ENCODE data around the gene OXCT1.
"Not testable (repeated sequence)": the region's sequence is repeated elsewhere in the genome, so short reads cannot be mapped to it uniquely, and the experiment has no call there.

OXCT1 gene

GRCh38 chr5:41827792-41828191, 42.4 kb downstream of the OXCT1 start:
- no peak for DNase-seq (ENCODE audit: low spot score)

- DNase-seq (ENCODE audit: low spot score): no peak
Measured at GRCh38 chr5:41822036-41822435, 48.2 kb downstream of the OXCT1 start.

- no peak for DNase-seq (ENCODE audit: low spot score)
Measured at GRCh38 chr5:41821051-41821450, 49.2 kb downstream of the OXCT1 start.

GRCh38 chr5:41820150-41820549, 50.1 kb downstream of the OXCT1 start:
- no peak for DNase-seq (ENCODE audit: low spot score)

- DNase-seq (ENCODE audit: low spot score): no peak
Measured at GRCh38 chr5:41817625-41818301, 52.5 kb downstream of the OXCT1 start.

- DNase-seq (ENCODE audit: low spot score): no peak
Measured at GRCh38 chr5:41815663-41816229, 54.5 kb downstream of the OXCT1 start.

GRCh38 chr5:41815261-41815660, 55.0 kb downstream of the OXCT1 start:
- no peak for DNase-seq (ENCODE audit: low spot score)

GRCh38 chr5:41814306-41814705, 55.9 kb downstream of the OXCT1 start:
- not testable (repeated sequence) for DNase-seq (ENCODE audit: low spot score)

- no peak for DNase-seq (ENCODE audit: low spot score)
Measured at GRCh38 chr5:41812156-41812555, 58.1 kb downstream of the OXCT1 start.

GRCh38 chr5:41809128-41809527, 61.1 kb downstream of the OXCT1 start:
- DNase-seq (ENCODE audit: low spot score): no peak

- no peak for DNase-seq (ENCODE audit: low spot score)
Measured at GRCh38 chr5:41808294-41808693, 61.9 kb downstream of the OXCT1 start.

GRCh38 chr5:41797662-41798061, 72.6 kb downstream of the OXCT1 start:
- DNase-seq (ENCODE audit: low spot score): no peak

GRCh38 chr5:41796061-41796460, 74.2 kb downstream of the OXCT1 start:
- DNase-seq (ENCODE audit: low spot score): no peak

GRCh38 chr5:41795125-41795524, 75.1 kb downstream of the OXCT1 start:
- no peak for DNase-seq (ENCODE audit: low spot score)

- DNase-seq (ENCODE audit: low spot score): peak; percentile 91
Measured at GRCh38 chr5:41794471-41794870, 75.8 kb downstream of the OXCT1 start.

- peak; percentile 56 for DNase-seq (ENCODE audit: low spot score)
Measured at GRCh38 chr5:41793141-41793770, 77.0 kb downstream of the OXCT1 start.

- DNase-seq (ENCODE audit: low spot score): no peak
Measured at GRCh38 chr5:41790038-41790776, 80.0 kb downstream of the OXCT1 start.

GRCh38 chr5:41789434-41789833, 80.8 kb downstream of the OXCT1 start:
- no peak for DNase-seq (ENCODE audit: low spot score)

- no peak for DNase-seq (ENCODE audit: low spot score)
Measured at GRCh38 chr5:41788941-41789368, 81.3 kb downstream of the OXCT1 start.

GRCh38 chr5:41787265-41787664, 83.0 kb downstream of the OXCT1 start:
- no peak for DNase-seq (ENCODE audit: low spot score)

GRCh38 chr5:41785061-41785460, 85.2 kb downstream of the OXCT1 start:
- no peak for DNase-seq (ENCODE audit: low spot score)

- DNase-seq (ENCODE audit: low spot score): no peak
Measured at GRCh38 chr5:41778410-41778809, 91.8 kb downstream of the OXCT1 start.

GRCh38 chr5:41776435-41776834, 93.8 kb downstream of the OXCT1 start:
- no peak for DNase-seq (ENCODE audit: low spot score)
